OCI-LY3 (cell line): Measurements from ENCODE around the gene MYOCD.

ENCODE experiments used
- H2AFZ ChIP-seq: fragments of 200-600, 300-600 bp; shearing (Covaris generic); 2 replicates; pipeline ENCODE4 v1.6.0; 2014; ENCODE audit warnings: antibody characterized with exemption, low read depth, low read length
- H3K27ac ChIP-seq: fragments of 200-600, 300-600 bp; sonication (generic); 2 replicates; pipeline ENCODE4 v1.5.1; 2014; ENCODE audit warnings: mild to moderate bottlenecking, low read length, moderate library complexity, mixed read lengths
- H3K27me3 ChIP-seq: fragments of 200-600, 300-600 bp; sonication (generic); 2 replicates; pipeline ENCODE4 v1.6.1; 2014; ENCODE audit warnings: low read depth, low read length, mixed read lengths
- H3K36me3 ChIP-seq: fragments of 200-600, 300-600 bp; sonication (generic); replicated peaks from 2 replicates; pipeline ENCODE3; 2014; ENCODE audit warnings: low read depth, low read length, mixed read lengths
- H3K4me1 ChIP-seq: fragments of 300-600, 200-600 bp; sonication (generic); 2 replicates; pipeline ENCODE4 v1.6.1; 2014; ENCODE audit warnings: low read length, mixed read lengths
- H3K4me2 ChIP-seq: fragments of 200-600, 300-600 bp; sonication (generic); 2 replicates; pipeline ENCODE4 v1.6.1; 2014; ENCODE audit warnings: low read length, mixed read lengths
- H3K4me3 ChIP-seq: fragments of 300-600, 200-600 bp; sonication (generic); 2 replicates; pipeline ENCODE4 v1.5.1; 2014; ENCODE audit warnings: antibody characterized with exemption, mild to moderate bottlenecking, low read length, moderate library complexity
- H3K79me2 ChIP-seq: fragments of 300-600, 200-600 bp; shearing (Covaris generic); 2 replicates; pipeline ENCODE4 v1.6.1; 2014; ENCODE audit warnings: mild to moderate bottlenecking, low read length, mixed read lengths
- H3K9ac ChIP-seq: fragments of 300-600, 200-600 bp; shearing (Covaris generic); 2 replicates; pipeline ENCODE4 v1.6.0; 2014; ENCODE audit warnings: mild to moderate bottlenecking, low read length, moderate library complexity
- H3K9me3 ChIP-seq: fragments of 200-600, 300-600 bp; shearing (Covaris generic); 2 replicates; pipeline ENCODE4 v1.6.1; 2014; ENCODE audit warnings: low read length, mixed read lengths; ENCODE audit not compliant: insufficient read depth
- H4K20me1 ChIP-seq: fragments of 200-600, 300-600 bp; sonication (generic); 2 replicates; pipeline ENCODE4 v1.6.1; 2016; ENCODE audit warnings: low read length, mixed read lengths; ENCODE audit not compliant: insufficient read depth
- CTCF ChIP-seq: fragments of 200-600, 300-600 bp; sonication (generic); IDR thresholded peaks from 2 replicates; pipeline ENCODE4 v1.5.1; 2014; ENCODE audit warnings: antibody characterized with exemption, low read length, low read depth
- EZH2phosphoT487 ChIP-seq: fragments of 200-600 bp; shearing (Covaris generic); IDR thresholded peaks from 2 replicates; pipeline ENCODE4 v1.6.1; 2018; ENCODE audit warnings: antibody characterized with exemption, mixed run types, low read depth

MYOCD gene

GRCh38 chr17:12789481-12790248 lies 124.0 kb downstream of the MYOCD start, which contains the start of gene ARHGAP44:
TSS of gene ARHGAP44 (plus strand) at chr17:12789498. CDS start at chr17:12789839, 341 bp downstream.
- TF ChIP-seq EZH2phosphoT487 = no peak
- no peak for TF ChIP-seq CTCF
- Histone ChIP-seq H3K79me2 (peaks cover 48% of the 10 kb centered on the region), H3K9ac (peak within 1 kb of the TSS; percentile 77), H3K4me3 (peak within 1 kb of the TSS; percentile 99), H3K4me2 (peak within 1 kb of the TSS; percentile 97), H3K27me3 (no peaks in the 10 kb centered on the region), H3K4me1 (peaks cover 13% of the 10 kb centered on the region), H2AFZ (peak within 1 kb of the TSS; percentile 51), H3K27ac (0 out of 2 replicates have a peak within 1 kb of the TSS, but pooled peaks have one; percentile 0), H3K36me3 (no peaks in the 10 kb centered on the region), H4K20me1 (peaks cover 12% of the 10 kb centered on the region; the same call in 1 of the 2 replicates), H3K9me3 (no peaks in the 10 kb centered on the region)

GRCh38 chr17:12790249-12791106 lies 124.8 kb downstream of the MYOCD start:
- TF ChIP-seq CTCF (no peak), EZH2phosphoT487 (no peak)
- no peak overlapping the region for H3K27ac ChIP-seq
- peak overlapping the region; percentile 97 for H3K4me2 ChIP-seq
- H3K9me3 ChIP-seq = no peaks in the 10 kb centered on the region
- peak overlapping the region; percentile 99 for H3K4me3 ChIP-seq
- no peak overlapping the region for H2AFZ ChIP-seq
- no peaks in the 10 kb centered on the region for H3K27me3 ChIP-seq
- H4K20me1 ChIP-seq = peaks cover 14% of the 10 kb centered on the region; the same call in 1 of the 2 replicates
- peaks cover 54% of the 10 kb centered on the region for H3K79me2 ChIP-seq
- H3K9ac ChIP-seq = peak overlapping the region; percentile 77
- H3K36me3 ChIP-seq = no peaks in the 10 kb centered on the region
- H3K4me1 ChIP-seq = peaks cover 13% of the 10 kb centered on the region

GRCh38 chr17:12794919-12795532 lies 129.3 kb downstream of the MYOCD start:
- H3K4me2 ChIP-seq = no peak overlapping the region
- peaks cover 65% of the 10 kb centered on the region for H3K79me2 ChIP-seq
- H3K9me3 ChIP-seq = no peaks in the 10 kb centered on the region
- H2AFZ ChIP-seq = no peak overlapping the region
- no peak overlapping the region for H3K4me3 ChIP-seq
- H3K4me1 ChIP-seq = peaks cover 14% of the 10 kb centered on the region
- no peak overlapping the region for H3K27ac ChIP-seq
- H3K27me3 ChIP-seq = no peaks in the 10 kb centered on the region
- no peak overlapping the region for H3K9ac ChIP-seq
- H4K20me1 ChIP-seq = peaks cover 14% of the 10 kb centered on the region; the same call in 1 of the 2 replicates
- peaks cover 3% of the 10 kb centered on the region for H3K36me3 ChIP-seq
- TF ChIP-seq CTCF = no peak
- TF ChIP-seq EZH2phosphoT487 = no peak
